SH-SY5Y (cell line): ENCODE results near the gene WDR11.

Source experiments
- GATA2 ChIP-seq: IDR thresholded peaks from 2 replicates; pipeline ENCODE4 v1.6.1; 2011; ENCODE audit warnings: mild to moderate bottlenecking, low read depth, low read length
- GATA3 ChIP-seq: IDR thresholded peaks from 2 replicates; pipeline ENCODE4 v1.6.1; 2011; ENCODE audit warnings: low read depth, mild to moderate bottlenecking, low read length, moderate library complexity

Gene WDR11, protein sequence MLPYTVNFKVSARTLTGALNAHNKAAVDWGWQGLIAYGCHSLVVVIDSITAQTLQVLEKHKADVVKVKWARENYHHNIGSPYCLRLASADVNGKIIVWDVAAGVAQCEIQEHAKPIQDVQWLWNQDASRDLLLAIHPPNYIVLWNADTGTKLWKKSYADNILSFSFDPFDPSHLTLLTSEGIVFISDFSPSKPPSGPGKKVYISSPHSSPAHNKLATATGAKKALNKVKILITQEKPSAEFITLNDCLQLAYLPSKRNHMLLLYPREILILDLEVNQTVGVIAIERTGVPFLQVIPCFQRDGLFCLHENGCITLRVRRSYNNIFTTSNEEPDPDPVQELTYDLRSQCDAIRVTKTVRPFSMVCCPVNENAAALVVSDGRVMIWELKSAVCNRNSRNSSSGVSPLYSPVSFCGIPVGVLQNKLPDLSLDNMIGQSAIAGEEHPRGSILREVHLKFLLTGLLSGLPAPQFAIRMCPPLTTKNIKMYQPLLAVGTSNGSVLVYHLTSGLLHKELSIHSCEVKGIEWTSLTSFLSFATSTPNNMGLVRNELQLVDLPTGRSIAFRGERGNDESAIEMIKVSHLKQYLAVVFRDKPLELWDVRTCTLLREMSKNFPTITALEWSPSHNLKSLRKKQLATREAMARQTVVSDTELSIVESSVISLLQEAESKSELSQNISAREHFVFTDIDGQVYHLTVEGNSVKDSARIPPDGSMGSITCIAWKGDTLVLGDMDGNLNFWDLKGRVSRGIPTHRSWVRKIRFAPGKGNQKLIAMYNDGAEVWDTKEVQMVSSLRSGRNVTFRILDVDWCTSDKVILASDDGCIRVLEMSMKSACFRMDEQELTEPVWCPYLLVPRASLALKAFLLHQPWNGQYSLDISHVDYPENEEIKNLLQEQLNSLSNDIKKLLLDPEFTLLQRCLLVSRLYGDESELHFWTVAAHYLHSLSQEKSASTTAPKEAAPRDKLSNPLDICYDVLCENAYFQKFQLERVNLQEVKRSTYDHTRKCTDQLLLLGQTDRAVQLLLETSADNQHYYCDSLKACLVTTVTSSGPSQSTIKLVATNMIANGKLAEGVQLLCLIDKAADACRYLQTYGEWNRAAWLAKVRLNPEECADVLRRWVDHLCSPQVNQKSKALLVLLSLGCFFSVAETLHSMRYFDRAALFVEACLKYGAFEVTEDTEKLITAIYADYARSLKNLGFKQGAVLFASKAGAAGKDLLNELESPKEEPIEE

DNA sequence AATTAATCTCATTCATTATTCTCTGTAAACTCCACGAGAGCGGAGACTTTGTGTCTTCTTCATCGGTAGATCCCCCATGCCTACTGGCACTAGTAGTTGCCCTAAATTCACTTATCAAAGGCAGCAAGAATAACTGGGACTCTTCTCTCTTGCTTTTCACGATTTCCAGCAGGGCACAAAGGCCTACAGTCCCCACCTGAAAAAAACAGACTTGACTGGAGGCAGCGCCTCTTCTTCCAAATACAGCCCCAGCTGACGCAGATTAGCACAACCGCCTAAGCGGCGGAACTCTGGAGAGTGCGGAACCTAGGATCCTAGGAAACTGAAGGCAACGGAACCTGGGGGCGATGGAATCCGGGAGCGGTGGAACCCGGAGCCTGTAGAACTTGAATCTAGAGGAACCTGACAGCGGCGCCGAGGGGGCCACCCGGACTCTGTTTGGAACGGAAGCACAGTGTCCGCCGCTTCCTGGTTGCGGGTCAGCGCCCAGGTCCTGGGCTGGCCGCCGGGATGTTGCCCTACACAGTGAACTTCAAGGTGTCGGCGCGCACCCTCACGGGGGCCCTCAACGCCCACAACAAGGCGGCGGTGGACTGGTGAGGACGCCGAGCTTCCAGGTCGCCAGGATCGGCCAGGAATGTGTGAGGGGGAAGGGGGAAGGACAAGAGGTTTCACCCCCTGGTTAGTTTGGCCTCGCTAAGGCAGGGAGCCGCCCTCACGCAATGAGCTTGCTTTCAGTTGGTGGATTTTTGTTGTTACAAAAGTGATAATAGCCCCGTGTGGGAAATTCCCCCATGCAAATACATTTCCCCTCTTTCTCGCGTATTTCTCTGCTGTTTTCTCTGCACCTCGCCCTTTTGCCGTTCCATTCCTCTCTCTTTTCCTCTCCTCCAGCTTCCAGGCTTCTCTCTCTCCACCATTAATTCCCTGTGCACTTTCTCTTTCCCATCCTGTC is at the start of gene WDR11:
Gene WDR11, plus strand, starts transcription at position 452 of the 955 bp plus-strand sequence. Its CDS starts 59 bp downstream, at position 511.
- no peak for TF ChIP-seq GATA2
- no peak for TF ChIP-seq GATA3

- no peak for TF ChIP-seq GATA3
- no peak for TF ChIP-seq GATA2
Measured at GRCh38 chr10:120802935-120803334, 48.2 kb upstream of the WDR11 start.

- no peak for TF ChIP-seq GATA3
- no peak for TF ChIP-seq GATA2
Measured at GRCh38 chr10:120803972-120804371, 47.2 kb upstream of the WDR11 start.

DNA sequence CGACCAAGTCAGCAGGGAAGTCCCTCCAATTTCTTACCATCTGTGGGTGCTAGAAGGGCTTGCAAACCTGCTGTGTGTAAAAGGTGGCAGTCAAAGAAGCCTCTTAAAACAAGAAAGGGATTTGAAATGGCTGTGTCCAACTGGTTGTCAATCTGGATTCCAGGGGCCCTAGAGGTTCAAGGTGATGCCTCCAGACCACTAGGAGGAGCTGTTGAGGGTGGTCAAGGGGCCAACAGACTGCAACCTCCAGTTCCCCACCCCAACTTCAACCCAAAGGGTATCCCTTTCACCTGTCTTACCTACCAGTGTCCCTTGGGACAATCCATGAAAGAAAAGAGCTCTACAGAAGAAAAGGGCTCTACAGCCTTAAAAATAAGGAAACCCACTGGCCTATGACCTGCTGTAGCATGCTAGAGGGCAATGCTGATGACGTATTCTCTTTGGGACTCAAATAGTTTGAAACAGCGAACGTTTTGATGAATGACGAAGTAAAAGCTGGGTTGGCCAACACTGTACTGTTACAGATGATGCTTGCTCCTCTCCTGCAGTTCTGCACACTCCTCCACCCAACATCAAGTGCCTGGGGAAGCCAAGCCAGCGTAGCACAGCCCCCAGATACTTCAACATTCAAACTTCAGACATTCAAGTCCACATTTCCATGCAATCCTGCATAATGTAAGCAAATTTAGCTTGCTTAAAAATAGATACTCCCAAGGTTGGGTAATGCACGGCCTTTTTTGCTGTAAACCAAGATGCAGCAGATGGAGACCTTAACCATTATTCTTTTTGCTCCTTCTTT is 45.9 kb upstream of the WDR11 start:
- no peak for TF ChIP-seq GATA2
- no peak for TF ChIP-seq GATA3

- TF ChIP-seq GATA2 (no peak), GATA3 (no peak)
Measured at GRCh38 chr10:120806081-120806480, 45.1 kb upstream of the WDR11 start.

DNA sequence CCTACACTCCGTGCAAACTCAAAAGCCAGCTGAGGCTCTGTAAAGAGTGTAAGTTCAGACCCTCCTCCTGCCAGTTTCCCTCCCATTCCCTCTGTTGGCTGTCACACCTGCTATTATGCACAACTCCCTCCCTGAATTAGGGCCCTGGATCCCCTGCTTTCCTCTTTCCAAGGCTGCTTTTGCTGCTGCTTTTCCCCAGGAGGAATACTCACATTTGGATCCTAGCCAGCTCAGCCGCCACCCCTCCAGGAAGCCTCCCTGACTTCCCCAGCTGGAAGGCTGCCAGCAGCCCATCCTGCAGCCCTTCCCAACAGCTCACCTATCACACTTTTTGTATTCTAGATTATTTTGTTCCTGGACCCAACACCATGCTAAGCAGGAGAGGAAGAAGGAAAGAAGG is 40.9 kb upstream of the WDR11 start:
- no peak for TF ChIP-seq GATA2
- no peak for TF ChIP-seq GATA3

GRCh38 chr10:120813085-120813484 is 38.1 kb upstream of the WDR11 start:
- TF ChIP-seq GATA2 (no peak), GATA3 (no peak)

DNA sequence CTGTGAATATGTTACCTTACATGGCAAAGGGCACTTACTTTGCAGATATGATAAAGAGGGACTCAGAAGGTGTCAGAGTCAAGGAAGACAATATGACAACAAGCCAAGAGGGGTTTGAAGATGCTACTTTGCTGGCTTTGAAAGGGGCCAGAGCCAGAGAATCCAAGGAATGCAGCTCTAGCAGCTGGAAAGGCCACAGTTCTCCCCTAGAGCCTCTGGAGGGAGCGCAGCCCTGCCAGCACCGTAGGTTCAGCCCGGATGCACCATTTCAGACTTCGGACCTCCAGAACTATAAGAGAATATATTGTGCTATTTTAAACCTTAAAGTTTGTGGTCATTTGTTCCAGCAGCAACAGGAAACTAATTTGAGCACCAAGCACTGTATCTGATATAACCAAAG is 32.9 kb upstream of the WDR11 start:
- TF ChIP-seq GATA2 (no peak), GATA3 (no peak)

- no peak for TF ChIP-seq GATA2
- TF ChIP-seq GATA3: no peak
Measured at GRCh38 chr10:120819366-120819765, 31.8 kb upstream of the WDR11 start.

GRCh38 chr10:120823266-120823665 is 27.9 kb upstream of the WDR11 start:
- TF ChIP-seq GATA3 (no peak), GATA2 (no peak)

- TF ChIP-seq GATA2 (no peak), GATA3 (no peak)
Measured at GRCh38 chr10:120824881-120825309, 26.3 kb upstream of the WDR11 start.

GRCh38 chr10:120825878-120826769 is 25.0 kb upstream of the WDR11 start:
- TF ChIP-seq GATA3: no peak
- no peak for TF ChIP-seq GATA2
